Measurements from ENCODE around the gene ZACN.
"Not testable (repeated sequence)": the region's sequence is repeated elsewhere in the genome, so short reads cannot be mapped to it uniquely, and the experiment has no call there.

Gene ZACN

GRCh38 chr17:76078860-76079534 lies at the start of gene ZACN:
Gene ZACN (plus strand): TSS chr17:76079182. CDS start chr17:76079265, 83 bp downstream.
- DNase-seq = no peak

GRCh38 chr17:76032073-76032779 lies 46.8 kb upstream of the ZACN start:
- DNase-seq = no peak

GRCh38 chr17:76032780-76033108 lies 46.2 kb upstream of the ZACN start:
- no peak for DNase-seq

GRCh38 chr17:76033139-76033538 lies 45.8 kb upstream of the ZACN start:
- no peak for DNase-seq

- DNase-seq = no peak
These were observed 44.3 kb upstream of the ZACN start for GRCh38 chr17:76034428-76035350.

GRCh38 chr17:76036497-76037261 lies 42.3 kb upstream of the ZACN start:
- no peak for DNase-seq

GRCh38 chr17:76038050-76038449 lies 40.9 kb upstream of the ZACN start:
- DNase-seq = no peak

- DNase-seq = no peak
These were observed 39.9 kb upstream of the ZACN start for GRCh38 chr17:76039121-76039520.

- DNase-seq = no peak
These were observed 38.6 kb upstream of the ZACN start for GRCh38 chr17:76040376-76040775.

GRCh38 chr17:76042868-76043267 lies 36.1 kb upstream of the ZACN start:
- DNase-seq = not testable (repeated sequence)

GRCh38 chr17:76044475-76045007 lies 34.4 kb upstream of the ZACN start:
- not testable (repeated sequence) for DNase-seq

- no peak for DNase-seq
These were observed 32.9 kb upstream of the ZACN start for GRCh38 chr17:76046064-76046463.

- DNase-seq = no peak
These were observed 30.9 kb upstream of the ZACN start for GRCh38 chr17:76048025-76048605.

- no peak for DNase-seq
These were observed 30.3 kb upstream of the ZACN start for GRCh38 chr17:76048711-76049110.

- no peak for DNase-seq
These were observed 29.7 kb upstream of the ZACN start for GRCh38 chr17:76049239-76049638.

GRCh38 chr17:76049836-76050537 lies 29.0 kb upstream of the ZACN start:
- DNase-seq = no peak

GRCh38 chr17:76050538-76051467 lies 28.2 kb upstream of the ZACN start:
- peak; percentile 93 for DNase-seq

GRCh38 chr17:76051561-76051960 lies 27.4 kb upstream of the ZACN start:
- peak; percentile 60 for DNase-seq

- DNase-seq = peak; percentile 49
These were observed 25.5 kb upstream of the ZACN start for GRCh38 chr17:76053246-76054111.
